Epithelial cell of prostate (primary cell): ENCODE measurements around the gene MAL.
"Not testable (repeated sequence)": the region's sequence is repeated elsewhere in the genome, so short reads cannot be mapped to it uniquely, and the experiment has no call there.

ENCODE experiments used
- DNase-seq: peaks from one replicate; pipeline ENCODE4 v3.0.0-alpha.2; 2011; ENCODE audit warnings: low read depth, low spot score
- H3K27ac ChIP-seq: fragments of 450-650 bp; 2 replicates; pipeline ENCODE4 v1.5.1; 2017; ENCODE audit warnings: mild to moderate bottlenecking

The MAL gene

DNA sequence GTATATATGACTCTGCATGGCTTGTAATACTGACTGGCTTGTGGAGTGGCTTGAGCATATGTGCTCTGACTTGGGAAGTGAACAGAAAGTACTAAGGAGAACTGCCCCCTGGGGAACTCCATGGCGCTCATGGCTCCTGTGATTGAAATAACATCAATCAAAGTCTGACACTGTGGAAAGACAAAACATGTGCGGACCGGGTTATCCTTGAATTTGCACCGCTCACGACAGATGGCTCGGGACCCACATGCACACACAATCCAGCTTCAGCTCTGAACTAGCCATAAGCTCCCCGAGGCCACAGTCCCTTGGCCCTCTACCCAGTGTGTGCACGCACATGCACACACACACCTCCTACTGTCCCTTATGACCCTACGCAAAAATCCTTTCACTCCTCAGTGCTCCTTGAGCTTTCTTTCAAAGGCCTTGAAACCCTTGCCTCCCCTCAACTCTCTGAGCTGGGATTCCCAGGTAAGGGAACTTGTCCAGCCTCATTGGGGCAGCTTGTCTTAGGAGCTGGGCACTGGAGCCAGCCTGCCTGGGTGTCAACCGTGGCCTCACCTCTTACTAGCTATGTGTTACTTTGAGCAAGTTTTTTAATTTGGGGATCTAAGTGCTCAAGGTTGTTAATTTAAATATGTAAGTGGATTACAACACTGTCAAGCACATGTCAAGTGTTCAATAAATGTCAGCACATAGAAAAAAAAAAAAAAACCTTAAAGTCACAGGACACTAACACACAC, 52.5 kb downstream of the MAL start:
- no peak overlapping the region for H3K27ac ChIP-seq

DNA sequence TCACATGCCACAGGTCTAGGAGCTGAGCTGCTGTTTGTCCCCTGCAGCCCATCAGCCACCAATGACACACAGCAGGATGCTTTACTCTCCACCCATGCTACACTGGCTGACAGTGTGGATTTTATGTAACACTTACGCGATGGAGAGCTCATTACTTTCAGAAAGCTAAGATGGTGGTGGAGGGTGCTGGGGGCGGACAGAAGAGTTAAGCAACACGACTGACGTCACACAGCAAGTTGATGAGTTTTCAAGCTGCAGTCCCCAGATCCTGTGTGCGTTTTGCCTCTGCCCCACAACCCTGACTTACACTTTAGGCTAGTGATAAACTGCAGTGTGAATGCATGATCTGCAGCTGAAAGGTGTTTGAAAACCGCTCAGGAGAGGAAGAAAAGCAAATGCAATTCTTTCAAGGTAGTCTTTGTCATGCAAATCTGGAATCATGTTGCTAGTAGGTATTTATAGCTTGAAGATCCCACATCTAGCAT, 53.7 kb downstream of the MAL start:
- no peak overlapping the region for H3K27ac ChIP-seq
- DNase-seq, result no peak

More for the DNA sequence above, 52.5 kb downstream of the MAL start:
- DNase-seq, result no peak

DNA sequence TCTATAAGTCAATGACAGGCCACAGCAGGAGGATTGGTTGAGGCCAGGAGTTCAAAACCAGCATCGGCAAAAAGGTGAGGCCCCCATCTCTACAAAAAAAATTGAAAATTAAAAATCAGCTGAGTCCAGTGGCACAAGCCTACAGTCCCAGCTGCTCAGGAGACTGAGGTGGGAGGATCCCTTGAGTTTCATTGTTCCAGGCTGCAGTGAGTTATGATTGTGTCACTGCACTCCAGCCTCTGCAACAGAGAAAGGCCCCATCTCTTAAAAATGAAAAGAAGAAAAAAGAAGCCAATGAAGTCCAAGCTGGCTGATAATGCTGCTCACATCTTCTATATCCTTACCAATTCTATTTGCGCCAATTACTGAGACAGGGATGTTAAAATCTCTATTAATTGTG, 57.0 kb downstream of the MAL start:
- H3K27ac ChIP-seq, result no peak overlapping the region
- DNase-seq, result no peak

DNA sequence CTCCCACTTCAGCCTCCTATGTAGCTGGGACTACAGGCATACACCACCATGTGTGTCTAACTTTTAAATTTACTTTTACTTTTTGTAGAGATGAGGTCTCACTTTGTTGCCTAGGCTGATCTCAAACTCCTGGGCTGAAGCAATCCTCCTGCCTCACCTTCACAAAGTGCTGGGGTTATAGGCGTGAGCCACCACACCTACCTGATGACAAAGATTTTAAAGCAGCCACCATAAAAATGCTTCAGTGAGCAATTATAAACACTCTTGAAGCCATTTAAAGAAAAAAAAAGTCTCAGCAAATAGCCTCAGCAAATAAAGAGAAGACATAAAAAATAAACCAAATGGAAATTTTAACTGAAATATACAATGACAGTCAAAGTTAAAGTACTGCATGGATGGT, 60.5 kb downstream of the MAL start:
- no peak overlapping the region for H3K27ac ChIP-seq
- no peak for DNase-seq

DNA sequence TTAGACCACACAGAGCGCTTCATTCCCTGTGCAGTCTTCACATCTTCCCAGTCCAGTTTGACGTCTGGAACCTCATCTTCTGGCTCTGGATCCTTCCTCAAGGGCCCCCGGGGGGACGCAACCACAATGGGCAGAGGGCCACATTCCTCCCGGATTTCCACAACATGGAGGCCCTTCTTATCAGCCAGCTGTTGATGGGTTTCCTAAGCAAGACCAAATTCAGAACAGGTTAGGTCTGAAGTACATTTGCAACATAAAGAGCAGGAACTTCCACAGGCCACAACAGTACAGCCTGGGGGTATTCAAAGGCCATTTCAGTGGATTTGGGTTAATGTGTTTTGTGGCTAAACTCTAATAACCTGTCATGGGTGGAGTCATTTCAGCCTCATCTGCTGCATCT, 61.9 kb downstream of the MAL start:
- DNase-seq, result no peak
- no peak overlapping the region for H3K27ac ChIP-seq

DNA sequence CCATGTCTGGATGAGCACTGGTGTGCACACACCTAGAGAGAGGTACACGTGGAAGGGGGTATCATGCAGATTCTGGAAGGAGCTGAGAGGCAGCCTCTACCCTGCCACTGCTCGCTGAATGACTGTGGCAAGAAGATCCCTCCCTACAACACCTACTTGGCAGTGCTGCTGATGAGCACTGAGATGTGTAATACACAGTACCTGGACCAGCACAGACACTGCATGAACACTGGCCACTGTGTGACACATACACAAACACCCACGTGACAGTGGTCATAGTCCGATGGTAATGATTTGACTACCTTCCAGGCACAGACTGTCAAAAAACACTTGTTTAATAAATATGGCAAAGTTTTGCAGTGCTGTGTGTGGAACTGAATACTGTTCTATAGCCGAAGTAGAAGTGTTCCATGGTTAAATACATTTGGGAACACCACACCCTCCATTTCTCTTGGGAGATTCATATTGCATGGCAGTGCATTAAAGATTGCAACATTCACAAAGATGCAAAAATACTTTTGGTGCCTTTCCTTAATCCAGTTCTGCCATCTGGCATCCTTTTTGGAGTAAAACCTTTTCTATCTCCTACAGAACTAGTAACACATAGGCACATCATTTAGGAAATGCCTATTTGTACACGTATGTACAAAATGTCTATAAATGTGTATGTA, 66.5 kb downstream of the MAL start:
- H3K27ac ChIP-seq, result no peak overlapping the region
- no peak for DNase-seq

DNA sequence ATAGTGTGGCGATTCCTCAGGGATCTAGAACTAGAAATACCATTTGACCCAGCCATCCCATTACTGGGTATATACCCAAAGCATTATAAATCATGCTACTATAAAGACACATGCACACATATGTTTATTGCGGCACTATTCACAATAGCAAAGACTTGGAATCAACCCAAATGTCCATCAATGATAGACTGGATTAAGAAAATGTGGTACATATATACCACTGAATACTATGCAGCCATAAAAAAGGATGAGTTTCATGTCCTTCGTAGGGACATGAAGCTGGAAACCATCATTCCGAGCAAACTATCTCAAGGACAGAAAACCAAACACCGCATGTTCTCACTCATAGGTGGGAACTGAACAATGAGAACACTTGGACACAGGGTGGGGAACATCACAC, 72.8 kb downstream of the MAL start:
- H3K27ac ChIP-seq, DNase-seq: not testable (repeated sequence)

DNA sequence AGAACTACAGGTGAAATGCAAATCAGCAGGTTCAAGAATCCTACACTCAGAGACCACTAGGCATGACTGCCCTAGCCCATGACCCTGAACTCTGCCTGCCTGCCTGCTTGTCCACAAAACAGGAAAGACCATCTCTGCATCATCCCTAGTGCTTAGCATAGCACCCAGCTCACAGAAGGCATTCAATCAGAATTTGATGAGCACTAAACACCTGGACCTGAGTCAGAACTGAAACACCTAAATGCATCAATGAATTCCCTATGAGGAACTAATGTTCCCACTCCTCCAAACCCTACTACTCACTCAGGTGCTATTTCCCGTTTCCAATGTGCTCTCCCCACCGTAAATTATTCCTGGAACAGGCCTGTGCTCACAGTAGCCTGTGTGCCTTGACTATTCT, 74.4 kb downstream of the MAL start:
- DNase-seq, result no peak
- peak overlapping the region; percentile 38 for H3K27ac ChIP-seq
